ENCODE results near the gene MISFA. TPM values are rescaled to one million over a fixed set of nuclear protein-coding genes. Genes with fewer than 3 reads are reported as not detected.
A peak's percentile ranks its signal among the peaks of the same experiment; 100 is the strongest.

The MISFA gene
- total RNA-seq, 1 donor from 2014 or later: 4.4 TPM

DNA sequence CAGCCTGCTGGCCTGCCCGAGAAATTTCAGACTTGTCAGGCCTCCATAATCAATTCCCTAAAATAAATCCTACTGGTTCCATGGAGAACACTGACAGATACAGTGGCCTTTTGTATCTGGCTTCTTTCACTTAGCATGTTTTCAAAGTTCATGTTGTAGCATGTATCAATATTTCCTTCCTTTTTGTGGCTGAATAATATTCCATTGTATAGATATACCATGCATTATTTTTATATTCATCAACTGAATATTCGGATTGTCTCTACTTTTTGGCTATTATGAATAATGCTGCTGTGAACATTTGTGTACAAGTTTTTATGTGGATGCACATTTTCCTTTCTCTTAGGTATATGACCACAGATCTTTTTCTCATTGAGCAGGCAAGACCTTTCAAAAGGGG is 24.1 kb downstream of the MISFA start:
- no peaks in the 10 kb centered on the region for H3K4me1 Mint-ChIP-seq
- H3K4me3 Mint-ChIP-seq: no peak overlapping the region
- TF ChIP-seq, protein P1, sequence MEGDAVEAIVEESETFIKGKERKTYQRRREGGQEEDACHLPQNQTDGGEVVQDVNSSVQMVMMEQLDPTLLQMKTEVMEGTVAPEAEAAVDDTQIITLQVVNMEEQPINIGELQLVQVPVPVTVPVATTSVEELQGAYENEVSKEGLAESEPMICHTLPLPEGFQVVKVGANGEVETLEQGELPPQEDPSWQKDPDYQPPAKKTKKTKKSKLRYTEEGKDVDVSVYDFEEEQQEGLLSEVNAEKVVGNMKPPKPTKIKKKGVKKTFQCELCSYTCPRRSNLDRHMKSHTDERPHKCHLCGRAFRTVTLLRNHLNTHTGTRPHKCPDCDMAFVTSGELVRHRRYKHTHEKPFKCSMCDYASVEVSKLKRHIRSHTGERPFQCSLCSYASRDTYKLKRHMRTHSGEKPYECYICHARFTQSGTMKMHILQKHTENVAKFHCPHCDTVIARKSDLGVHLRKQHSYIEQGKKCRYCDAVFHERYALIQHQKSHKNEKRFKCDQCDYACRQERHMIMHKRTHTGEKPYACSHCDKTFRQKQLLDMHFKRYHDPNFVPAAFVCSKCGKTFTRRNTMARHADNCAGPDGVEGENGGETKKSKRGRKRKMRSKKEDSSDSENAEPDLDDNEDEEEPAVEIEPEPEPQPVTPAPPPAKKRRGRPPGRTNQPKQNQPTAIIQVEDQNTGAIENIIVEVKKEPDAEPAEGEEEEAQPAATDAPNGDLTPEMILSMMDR (conservative IDR thresholded peaks at IDR 0.05): no peak
- no peaks in the 10 kb centered on the region for H3K27me3 Mint-ChIP-seq (ENCODE audit: low read depth)
- DNase-seq (ENCODE audit: low read depth, low spot score): no peak
- H3K9me3 Mint-ChIP-seq: peaks cover 2% of the 10 kb centered on the region
- no peak overlapping the region for H3K27ac Mint-ChIP-seq (ENCODE audit: unreplicated experiment)
- H3K36me3 Mint-ChIP-seq (ENCODE audit: low read depth): peaks cover 2% of the 10 kb centered on the region

DNA sequence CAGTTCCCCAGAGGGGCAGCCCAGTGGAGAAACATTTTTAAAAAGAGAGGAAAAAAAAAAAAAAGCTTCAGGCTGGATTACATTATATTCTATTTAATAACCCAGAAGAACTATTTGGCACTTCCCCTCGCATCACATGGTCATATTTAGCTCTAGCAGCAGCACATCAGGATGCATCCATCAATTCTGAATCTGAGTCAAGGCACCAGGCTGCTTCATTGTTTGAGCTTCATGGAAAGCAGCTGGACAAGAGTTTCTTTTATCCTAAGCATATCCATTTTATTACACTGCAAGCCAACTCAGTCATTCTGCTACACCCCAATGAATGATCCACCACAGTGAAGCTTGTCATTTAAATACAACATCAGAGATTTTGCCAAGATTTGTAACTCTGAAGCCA is 24.6 kb downstream of the MISFA start:
- no peaks in the 10 kb centered on the region for H3K4me1 Mint-ChIP-seq
- H3K27me3 Mint-ChIP-seq (ENCODE audit: low read depth): no peaks in the 10 kb centered on the region
- H3K9me3 Mint-ChIP-seq: peaks cover 2% of the 10 kb centered on the region
- DNase-seq (ENCODE audit: low read depth, low spot score): no peak
- TF ChIP-seq, protein P1 (conservative IDR thresholded peaks at IDR 0.05): no peak
- peaks cover 2% of the 10 kb centered on the region for H3K36me3 Mint-ChIP-seq (ENCODE audit: low read depth)
- H3K4me3 Mint-ChIP-seq: no peak overlapping the region
- H3K27ac Mint-ChIP-seq (ENCODE audit: unreplicated experiment): no peak overlapping the region

DNA sequence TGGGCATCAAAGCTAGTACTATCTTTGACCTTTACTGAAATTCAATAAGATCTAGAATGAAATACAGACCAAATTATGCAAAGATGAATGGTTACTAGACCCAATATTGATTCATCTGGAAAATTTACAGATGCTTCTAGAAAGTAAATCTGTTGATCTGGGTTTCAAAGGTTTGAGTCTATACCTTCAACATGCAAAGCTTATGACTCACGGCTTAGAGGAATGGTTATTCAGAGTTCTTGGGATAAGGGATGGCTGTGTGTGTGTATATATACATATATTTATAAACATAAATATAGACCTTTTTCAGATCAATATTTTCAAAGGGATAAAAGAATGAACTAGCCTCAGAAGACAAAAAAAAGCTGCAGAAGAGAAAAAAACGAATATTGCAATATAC is 33.3 kb downstream of the MISFA start:
- Mint-ChIP-seq H3K36me3 (ENCODE audit: low read depth) (no peaks in the 10 kb centered on the region), H3K27me3 (ENCODE audit: low read depth) (peaks cover 17% of the 10 kb centered on the region), H3K27ac (ENCODE audit: unreplicated experiment) (no peak overlapping the region), H3K9me3 (no peaks in the 10 kb centered on the region), H3K4me3 (peak overlapping the region; percentile 96), H3K4me1 (peaks cover 26% of the 10 kb centered on the region)
- TF ChIP-seq, protein P1 (conservative IDR thresholded peaks at IDR 0.05): no peak
- DNase-seq (ENCODE audit: low read depth, low spot score): no peak

DNA sequence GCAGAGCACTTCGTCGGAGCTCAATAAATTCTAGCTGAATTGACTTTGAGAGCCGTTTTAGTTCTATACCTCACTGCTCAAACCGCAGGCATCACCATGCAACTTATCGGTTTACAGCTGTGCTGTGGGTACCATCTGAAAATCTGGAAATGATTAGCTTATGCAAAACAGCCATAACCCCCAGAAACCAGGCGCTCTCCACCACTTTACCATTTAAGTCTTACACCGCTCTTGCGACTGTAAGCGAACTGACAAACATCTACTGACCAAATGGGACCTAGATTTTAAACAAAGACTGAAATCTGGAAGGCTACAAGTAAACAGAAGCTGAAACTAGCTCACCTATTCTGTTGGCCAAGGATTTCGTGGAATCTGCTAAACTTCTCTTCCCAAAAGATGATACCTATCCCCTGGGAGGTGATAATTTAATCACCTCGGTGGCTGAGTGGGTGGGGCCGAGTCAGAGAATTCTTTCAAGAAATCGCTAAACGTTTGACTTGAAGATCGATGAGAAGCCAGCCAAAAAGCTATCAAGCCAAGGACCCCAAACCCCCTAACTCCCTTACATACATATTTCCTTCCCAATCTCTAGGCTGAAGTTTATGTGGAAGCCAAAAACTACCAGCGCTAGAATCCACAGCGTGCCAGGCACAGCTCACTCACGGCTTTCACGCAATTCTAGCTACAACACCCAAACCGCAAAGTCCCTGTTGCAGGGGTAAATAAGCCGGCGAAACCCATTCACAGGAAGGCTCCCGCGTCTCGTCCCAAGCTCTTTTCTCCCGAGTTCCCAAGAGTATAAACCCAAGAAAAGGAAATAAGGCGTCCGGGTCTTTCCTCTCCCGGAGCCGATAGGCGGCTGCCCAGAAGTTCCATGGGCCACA is 33.9 kb downstream of the MISFA start:
- no peaks in the 10 kb centered on the region for H3K36me3 Mint-ChIP-seq (ENCODE audit: low read depth)
- peak overlapping the region; percentile 100 for H3K27ac Mint-ChIP-seq (ENCODE audit: unreplicated experiment)
- peaks cover 21% of the 10 kb centered on the region for H3K27me3 Mint-ChIP-seq (ENCODE audit: low read depth)
- TF ChIP-seq, protein P1 (conservative IDR thresholded peaks at IDR 0.05): no peak
- DNase-seq (ENCODE audit: low read depth, low spot score): no peak
- H3K4me1 Mint-ChIP-seq: peaks cover 26% of the 10 kb centered on the region
- no peaks in the 10 kb centered on the region for H3K9me3 Mint-ChIP-seq
- peak overlapping the region; percentile 96 for H3K4me3 Mint-ChIP-seq

DNA sequence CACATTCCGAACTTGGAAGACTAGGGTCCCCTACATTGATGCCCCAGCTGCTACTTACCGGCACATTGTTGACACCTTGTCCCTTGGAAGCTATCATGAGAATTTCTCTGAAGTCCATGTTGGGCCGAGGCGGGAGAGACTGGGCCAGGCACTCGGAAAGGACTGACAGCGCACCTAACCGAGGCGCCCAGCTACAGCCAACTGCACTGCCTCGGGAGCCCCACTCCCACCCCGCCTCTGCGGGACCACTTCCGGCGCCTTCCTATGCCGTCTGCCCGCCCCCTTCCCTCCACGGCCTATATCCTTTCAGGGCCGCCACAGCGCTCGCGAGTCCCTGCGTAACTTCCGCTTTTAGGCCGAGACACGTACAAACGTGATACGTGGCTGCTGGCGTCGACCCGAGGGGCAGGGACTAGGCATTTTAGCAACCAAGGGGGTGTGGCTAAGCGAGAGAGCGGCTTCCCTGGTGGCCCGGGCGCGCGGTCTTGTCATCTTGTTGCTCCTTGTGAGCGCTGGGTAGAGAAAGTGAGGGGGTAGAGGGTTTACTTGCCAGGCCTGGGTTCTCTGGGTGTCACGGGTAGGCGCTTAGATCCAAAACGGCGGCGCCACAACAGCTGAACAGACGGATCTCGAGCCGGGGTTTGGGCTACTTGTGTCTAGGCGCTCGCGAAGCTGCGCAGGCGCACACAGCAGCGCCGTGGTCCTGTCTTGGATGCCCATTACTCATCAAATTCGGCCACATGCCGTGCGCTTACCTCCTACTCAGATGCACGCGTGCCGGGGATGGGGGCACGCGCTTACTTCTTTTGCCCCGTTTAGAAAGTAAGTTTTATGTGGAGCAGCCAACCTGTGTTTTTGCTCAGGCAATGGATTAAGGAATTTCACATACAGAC is 34.8 kb downstream of the MISFA start, which contains the start of gene SPTY2D1:
Gene SPTY2D1, minus strand, starts transcription at position 203 of the 893 bp plus-strand sequence. Its CDS starts 85 bp downstream, at position 118.
- TF ChIP-seq, protein P1 (conservative IDR thresholded peaks at IDR 0.05): no peak

More for the DNA sequence above, 34.8 kb downstream of the MISFA start, which contains the start of gene SPTY2D1:
- Mint-ChIP-seq H3K9me3 (no peaks in the 10 kb centered on the region), H3K4me3 (peak within 1 kb of the TSS; percentile 96), H3K27ac (ENCODE audit: unreplicated experiment) (peak within 1 kb of the TSS; percentile 100), H3K36me3 (ENCODE audit: low read depth) (no peaks in the 10 kb centered on the region), H3K4me1 (peaks cover 26% of the 10 kb centered on the region), H3K27me3 (ENCODE audit: low read depth) (peaks cover 28% of the 10 kb centered on the region)
- DNase-seq (ENCODE audit: low read depth, low spot score): peak; percentile 88

Measured in neural crest cell (in vitro differentiated cells).